Smooth muscle cell (in vitro differentiated cells): Measurements from ENCODE around the gene LEFTY2. TPM values are rescaled to one million over a fixed set of nuclear protein-coding genes. Genes with fewer than 3 reads are reported as not detected.
"Not testable (repeated sequence)": the region's sequence is repeated elsewhere in the genome, so short reads cannot be mapped to it uniquely, and the experiment has no call there.

ENCODE experiments used
- DNase-seq: peaks from one replicate; lab custom pipeline; 2025; ENCODE audit not compliant: unreplicated experiment; lab: John Stamatoyannopoulos, UW
- H2AFZ ChIP-seq: fragments of 200-600 bp; sonication (generic); 2 replicates; pipeline ENCODE4 v1.6.0; 2016; ENCODE audit warnings: antibody characterized with exemption, low read depth, mild to moderate bottlenecking
- H3F3A ChIP-seq: fragments of 200-600 bp; sonication (generic); 2 replicates; pipeline ENCODE4 v1.6.0; 2017; ENCODE audit warnings: antibody characterized with exemption, low read depth
- H3K27ac ChIP-seq: fragments of 200-600 bp; sonication (generic); 2 replicates; pipeline ENCODE4 v1.5.1; 2016; ENCODE audit warnings: low read depth, mild to moderate bottlenecking
- H3K27me3 ChIP-seq: fragments of 200-600 bp; sonication (generic); 2 replicates; pipeline ENCODE4 v1.6.1; 2016; ENCODE audit warnings: low read depth, mild to moderate bottlenecking
- H3K36me3 ChIP-seq: fragments of 200-600 bp; sonication (generic); 2 replicates; pipeline ENCODE4 v1.5.1; 2016; ENCODE audit warnings: low read depth
- H3K4me1 ChIP-seq: fragments of 200-600 bp; sonication (generic); 2 replicates; pipeline ENCODE4 v1.5.1; 2016; ENCODE audit warnings: low read depth
- H3K4me2 ChIP-seq: fragments of 200-600 bp; sonication (generic); 2 replicates; pipeline ENCODE4 v1.6.0; 2016; ENCODE audit warnings: mild to moderate bottlenecking
- H3K4me3 ChIP-seq: fragments of 200-600 bp; sonication (generic); 2 replicates; pipeline ENCODE4 v1.5.1; 2016; ENCODE audit warnings: mild to moderate bottlenecking
- H3K79me2 ChIP-seq: fragments of 200-600 bp; sonication (generic); 2 replicates; pipeline ENCODE4 v1.6.0; 2016; ENCODE audit warnings: low read depth, mild to moderate bottlenecking
- H3K9ac ChIP-seq: fragments of 200-600 bp; sonication (generic); 2 replicates; pipeline ENCODE4 v1.6.0; 2016; ENCODE audit warnings: low read depth
- H3K9me3 ChIP-seq: fragments of 200-600 bp; sonication (generic); replicated peaks from 2 replicates; pipeline ENCODE4 v1.5.1; 2016; ENCODE audit warnings: low read depth
- H4K20me1 ChIP-seq: fragments of 200-600 bp; sonication (generic); 2 replicates; pipeline ENCODE4 v1.6.0; 2016; ENCODE audit warnings: low read depth
- CTCF ChIP-seq: fragments of 200-600 bp; sonication (generic); IDR thresholded peaks from 2 replicates; pipeline ENCODE4 v1.5.1; 2017; ENCODE audit warnings: borderline replicate concordance, mild to moderate bottlenecking, antibody characterized with exemption; ENCODE audit not compliant: insufficient read depth, poor library complexity, severe bottlenecking
- WGBS: methylation state at CpG from one replicate; pipeline ENCODE4 v1.1.7; 2016; ENCODE audit warnings: low lambda C conversion rate; 5-methylcytosine and 5-hydroxymethylcytosine counted together
- polyA plus RNA-seq: library from polyadenylated mRNA; unstranded; fragments of >200 nt; fragmentation: Nextera tagmentation; extraction: Ambion mirVana; gene quantifications from 2 replicates; pipeline ENCODE4 v1.2.1, GENCODE V29; 2016
- total RNA-seq: library from RNA; depleted of rRNA; stranded (reverse); fragments of >200 nt; gene quantifications from 2 replicates; pipeline ENCODE4 v1.2.3, GENCODE V29; 2014

LEFTY2 gene
- total and polyA plus RNA-seq, 2 experiments from 2014 or later, result 0.09 to 0.25 TPM

DNA sequence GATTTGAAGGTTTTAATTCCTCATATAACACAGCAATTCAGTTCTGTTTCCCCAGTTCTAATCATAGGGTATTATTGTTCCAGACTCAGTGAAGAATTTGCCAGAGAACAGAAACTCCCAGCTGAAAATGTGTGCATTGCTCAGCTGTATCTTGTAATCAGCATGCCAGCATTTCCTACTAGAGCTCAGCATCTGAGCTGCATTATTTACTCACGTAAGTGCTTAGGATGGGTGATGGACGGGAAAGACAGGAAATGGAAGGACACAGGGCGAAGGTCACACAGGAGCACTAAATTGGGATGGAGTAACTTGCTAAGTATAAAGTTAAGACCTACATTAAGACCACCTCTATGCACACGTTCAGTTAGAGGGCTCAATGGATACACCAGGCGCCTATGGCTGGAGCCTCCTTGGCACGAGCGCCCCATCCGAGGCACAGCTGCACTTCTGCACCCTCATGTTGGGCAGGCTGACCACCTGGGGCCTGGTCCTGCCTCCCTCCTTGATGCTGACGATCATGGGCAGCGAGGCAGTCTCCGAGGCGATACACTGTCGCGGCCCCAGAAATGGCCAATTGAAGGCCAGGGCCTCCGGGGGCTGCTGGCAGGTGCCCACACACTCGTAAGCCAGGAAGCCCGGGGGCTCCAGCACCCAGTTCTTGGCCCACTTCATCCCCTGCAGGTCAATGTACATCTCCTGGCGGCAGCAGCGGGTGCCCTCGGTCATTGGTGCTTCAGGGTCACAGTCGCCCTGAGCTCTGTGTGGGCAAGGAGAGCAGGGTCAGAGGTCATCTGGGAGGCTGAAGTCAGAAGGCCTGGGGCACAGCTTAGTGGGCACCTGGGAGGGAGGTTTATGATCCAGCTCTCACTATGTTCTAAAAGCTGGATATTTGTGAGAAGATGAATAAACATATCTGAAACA lies 3.7 kb downstream of the LEFTY2 start:
- Histone ChIP-seq H3F3A (no peaks in the 10 kb centered on the region), H3K4me2 (no peak overlapping the region), H4K20me1 (no peaks in the 10 kb centered on the region), H3K9ac (no peak overlapping the region), H3K9me3 (no peaks in the 10 kb centered on the region), H2AFZ (no peak overlapping the region), H3K4me1 (no peaks in the 10 kb centered on the region), H3K36me3 (no peaks in the 10 kb centered on the region), H3K27ac (no peak overlapping the region), H3K27me3 (no peaks in the 10 kb centered on the region), H3K79me2 (no peaks in the 10 kb centered on the region), H3K4me3 (no peak overlapping the region)
- no peak for TF ChIP-seq CTCF
- WGBS, result 91% methylated on average over 21 of the region's 21 CpGs
- DNase-seq, result no peak

DNA sequence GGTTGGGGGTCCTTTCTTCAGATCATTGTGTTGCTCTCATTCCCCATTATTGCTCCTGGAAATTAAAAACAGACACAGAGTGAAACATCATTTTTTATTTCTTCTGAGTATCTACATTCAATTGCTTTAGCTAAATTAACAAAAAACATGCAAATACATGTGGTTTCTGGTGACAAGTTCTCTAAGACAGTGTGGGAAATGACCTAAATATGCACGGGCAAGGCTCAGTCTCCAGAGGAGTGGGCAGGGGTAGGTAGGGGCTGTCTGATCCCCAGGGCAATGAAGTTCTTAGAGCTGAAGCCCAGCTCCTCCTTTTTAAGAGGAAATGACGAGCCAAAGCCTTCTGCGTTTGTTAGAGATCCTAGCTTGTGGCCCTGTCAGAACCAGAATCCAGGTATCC lies 4.5 kb downstream of the LEFTY2 start:
- Histone ChIP-seq H3K79me2 (no peaks in the 10 kb centered on the region), H3K4me2 (no peak overlapping the region), H3K9me3 (no peaks in the 10 kb centered on the region), H3K9ac (no peak overlapping the region), H2AFZ (no peak overlapping the region), H3K36me3 (no peaks in the 10 kb centered on the region), H4K20me1 (no peaks in the 10 kb centered on the region), H3K27me3 (no peaks in the 10 kb centered on the region), H3K4me3 (no peak overlapping the region), H3K4me1 (no peaks in the 10 kb centered on the region), H3K27ac (no peak overlapping the region), H3F3A (no peaks in the 10 kb centered on the region)
- 71% methylated on average over 3 of the region's 3 CpGs for WGBS
- DNase-seq, result no peak
- no peak for TF ChIP-seq CTCF

DNA sequence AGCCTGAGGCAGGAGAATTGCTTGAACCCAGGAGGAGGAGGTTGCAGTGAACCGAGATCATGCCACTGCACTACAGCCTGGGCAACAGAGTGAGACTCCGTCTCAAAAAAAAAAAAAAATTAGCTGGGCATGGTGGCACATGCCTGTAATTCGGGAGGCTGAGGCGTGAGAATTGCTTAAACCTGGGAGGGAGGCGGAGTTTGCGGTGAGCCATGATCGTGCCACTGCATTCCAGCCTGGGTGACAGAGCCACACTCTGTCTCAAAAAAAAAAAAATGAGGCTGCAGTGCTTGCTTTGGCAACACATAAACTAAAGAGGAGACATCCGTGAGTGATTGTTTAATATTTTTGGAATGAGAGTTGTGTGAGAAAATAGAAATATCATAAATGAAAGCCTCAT lies 4.9 kb downstream of the LEFTY2 start:
- not testable (repeated sequence) for H3K4me2 ChIP-seq, DNase-seq, H3K27ac ChIP-seq, H3K4me1 ChIP-seq, H3K79me2 ChIP-seq, H3K27me3 ChIP-seq, H3K9me3 ChIP-seq, H3K4me3 ChIP-seq, H3K36me3 ChIP-seq, H4K20me1 ChIP-seq, H2AFZ ChIP-seq, H3F3A ChIP-seq, H3K9ac ChIP-seq
- WGBS, result 71% methylated on average over 8 of the region's 8 CpGs

- Histone ChIP-seq H2AFZ (no peak overlapping the region), H3K36me3 (no peaks in the 10 kb centered on the region), H3K4me3 (no peak overlapping the region), H3K4me2 (no peak overlapping the region), H3K4me1 (peaks cover 4% of the 10 kb centered on the region), H3K27ac (no peak overlapping the region), H3F3A (no peaks in the 10 kb centered on the region), H4K20me1 (no peaks in the 10 kb centered on the region), H3K9ac (no peak overlapping the region), H3K27me3 (no peaks in the 10 kb centered on the region), H3K9me3 (no peaks in the 10 kb centered on the region), H3K79me2 (no peaks in the 10 kb centered on the region)
- no peak for DNase-seq
- TF ChIP-seq CTCF, result no peak
- 92% methylated on average over 5 of the region's 5 CpGs for WGBS
These were observed 6.3 kb downstream of the LEFTY2 start for GRCh38 chr1:225934711-225935110.
